SJCRH30 (cell line): ENCODE results near the gene ANKLE2. TPM values are rescaled to one million over a fixed set of nuclear protein-coding genes. Genes with fewer than 3 reads are reported as not detected.
A peak's percentile ranks its signal among the peaks of the same experiment; 100 is the strongest.
"Not testable (repeated sequence)": the region's sequence is repeated elsewhere in the genome, so short reads cannot be mapped to it uniquely, and the experiment has no call there.

Experiments used
- DNase-seq, 2 experiments: peaks; one replicate each; pipeline ENCODE4 v3.0.0-alpha.2; 2015 to 2020
- H3K27ac ChIP-seq: fragments of 250-450 bp; sonication (Bioruptor Pico); 2 replicates; pipeline ENCODE4 v1.5.1; 2020; ENCODE audit warnings: mild to moderate bottlenecking, moderate library complexity
- H3K27me3 ChIP-seq: fragments of 250-450 bp; sonication (Bioruptor Pico); 2 replicates; pipeline ENCODE4 v1.5.1; 2020; ENCODE audit warnings: mild to moderate bottlenecking, moderate library complexity
- H3K36me3 ChIP-seq: fragments of 250-450 bp; sonication (Bioruptor Pico); 2 replicates; pipeline ENCODE4 v1.5.1; 2020; ENCODE audit warnings: mild to moderate bottlenecking, moderate library complexity
- H3K4me1 ChIP-seq: fragments of 250-450 bp; sonication (Bioruptor Pico); 2 replicates; pipeline ENCODE4 v1.5.1; 2020; ENCODE audit warnings: mild to moderate bottlenecking, moderate library complexity
- H3K4me3 ChIP-seq: fragments of 250-450 bp; sonication (Bioruptor Pico); 2 replicates; pipeline ENCODE4 v1.5.1; 2020; ENCODE audit warnings: mild to moderate bottlenecking, moderate library complexity
- H3K9me3 ChIP-seq: fragments of 250-450 bp; sonication (Bioruptor Pico); replicated peaks from 2 replicates; pipeline ENCODE4 v1.5.1; 2020; ENCODE audit warnings: mild to moderate bottlenecking, moderate library complexity
- total RNA-seq: library from RNA; depleted of rRNA; stranded (reverse); fragments of >200 nt; shearing (Covaris generic); gene quantifications from 2 replicates; pipeline ENCODE4 v1.2.3, GENCODE V29; 2014

ANKLE2 gene
- total RNA-seq, 1 experiment from 2014 or later: 59.1 TPM

DNA sequence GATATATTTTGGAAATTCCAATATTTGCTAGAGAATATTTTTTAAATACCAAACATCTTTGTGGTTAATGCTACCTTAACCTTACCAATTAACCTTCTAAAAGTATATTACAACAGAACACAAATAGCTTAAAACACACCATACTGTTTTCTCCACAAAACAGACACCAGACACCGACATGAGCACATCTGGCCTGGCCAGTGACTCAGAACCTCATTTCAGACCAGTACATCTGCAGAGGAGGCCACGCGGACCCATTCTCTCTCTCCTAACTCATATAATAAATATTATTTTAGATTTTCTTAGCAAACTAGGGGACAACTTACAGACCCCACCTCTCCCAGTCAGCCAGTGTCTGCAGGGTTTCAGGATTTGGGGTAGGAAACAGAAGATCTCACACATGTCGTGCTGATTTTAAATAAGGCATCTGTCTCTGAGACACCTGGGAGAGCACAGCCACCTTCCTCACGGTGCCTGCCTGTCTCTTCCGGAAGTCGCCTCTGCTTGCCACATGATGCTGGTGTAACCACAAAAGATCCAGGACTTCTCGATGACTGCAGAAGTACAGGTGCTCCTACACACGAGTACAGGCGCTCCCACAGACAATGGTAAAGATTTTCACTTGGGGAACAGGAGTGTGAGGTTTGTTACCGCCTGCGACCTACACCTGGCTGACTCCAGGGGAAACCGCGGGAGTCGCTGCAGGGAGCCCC is 9.7 kb upstream of the ANKLE2 start:
- 0 out of 2 replicates have a peak, but pooled peaks cover 2% of the 10 kb centered on the region for H3K9me3 ChIP-seq
- no peaks in the 10 kb centered on the region for H3K27me3 ChIP-seq
- no peaks in the 10 kb centered on the region for H3K4me1 ChIP-seq
- DNase-seq: no peak
- H3K4me3 ChIP-seq: no peak overlapping the region
- peaks cover 59% of the 10 kb centered on the region for H3K36me3 ChIP-seq
- H3K27ac ChIP-seq: no peak overlapping the region

DNA sequence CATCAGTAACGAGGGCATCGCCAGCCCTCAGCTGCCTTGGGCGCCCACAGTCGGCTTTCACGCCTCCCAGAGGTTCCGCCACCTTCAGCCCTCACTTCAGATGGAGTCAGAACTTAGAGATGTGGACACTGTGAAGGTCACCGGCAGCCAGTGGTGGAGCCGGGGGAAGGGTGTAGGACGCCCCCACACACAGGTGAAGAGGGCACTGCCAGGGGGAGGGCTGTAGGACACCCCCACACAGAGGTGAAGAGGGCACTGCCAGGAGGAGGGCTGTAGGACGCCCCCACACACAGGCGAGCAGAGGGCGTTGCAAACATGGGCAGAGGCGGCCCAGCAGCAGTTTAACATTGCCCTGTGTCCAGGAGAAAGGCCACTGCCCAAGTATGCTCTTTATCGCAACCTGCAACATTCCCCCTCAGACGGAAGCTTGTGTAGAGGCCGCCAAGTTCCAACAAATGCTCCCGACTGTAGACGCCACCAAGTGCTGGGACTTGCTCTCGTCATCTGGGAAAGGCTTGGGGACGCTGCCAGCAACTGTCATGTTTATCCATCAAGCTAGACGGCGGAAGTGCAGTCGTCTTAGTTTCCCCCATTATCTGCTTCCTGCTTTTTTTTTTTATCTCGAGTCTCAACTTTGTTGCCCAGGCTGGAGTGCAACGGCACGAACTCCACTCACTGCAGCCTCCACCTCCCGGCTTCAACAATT is 4.9 kb upstream of the ANKLE2 start:
- H3K9me3 ChIP-seq: peaks cover 2% of the 10 kb centered on the region; the same call in 1 of the 2 replicates
- H3K4me3 ChIP-seq: no peak overlapping the region
- H3K27me3 ChIP-seq: no peaks in the 10 kb centered on the region
- peaks cover 34% of the 10 kb centered on the region for H3K36me3 ChIP-seq
- no peaks in the 10 kb centered on the region for H3K4me1 ChIP-seq
- H3K27ac ChIP-seq: no peak overlapping the region
- no peak for DNase-seq

DNA sequence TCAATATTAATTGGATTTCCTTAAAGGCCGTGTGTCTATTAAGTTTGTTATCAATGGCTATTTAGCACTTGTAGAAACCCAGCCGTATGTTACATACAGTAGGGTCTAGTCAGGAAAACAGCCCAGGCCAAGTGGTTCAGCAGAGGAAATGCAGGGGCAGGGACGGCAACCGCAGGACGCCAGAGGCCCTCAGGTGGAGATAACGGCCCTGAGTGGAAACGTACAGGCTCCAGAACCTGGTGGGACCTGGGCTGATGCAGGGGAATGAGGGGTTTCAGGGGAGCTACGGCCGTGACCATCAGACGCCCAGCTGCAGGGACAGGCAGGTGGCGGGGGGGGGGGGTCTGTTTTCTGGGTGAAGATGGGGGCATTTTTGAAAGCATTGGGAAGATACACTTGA is 3.7 kb upstream of the ANKLE2 start:
- no peaks in the 10 kb centered on the region for H3K27me3 ChIP-seq
- no peak overlapping the region for H3K4me3 ChIP-seq
- no peak for DNase-seq
- H3K36me3 ChIP-seq: peaks cover 23% of the 10 kb centered on the region
- no peaks in the 10 kb centered on the region for H3K4me1 ChIP-seq
- H3K9me3 ChIP-seq: peaks cover 2% of the 10 kb centered on the region; the same call in 1 of the 2 replicates
- H3K27ac ChIP-seq: no peak overlapping the region

DNA sequence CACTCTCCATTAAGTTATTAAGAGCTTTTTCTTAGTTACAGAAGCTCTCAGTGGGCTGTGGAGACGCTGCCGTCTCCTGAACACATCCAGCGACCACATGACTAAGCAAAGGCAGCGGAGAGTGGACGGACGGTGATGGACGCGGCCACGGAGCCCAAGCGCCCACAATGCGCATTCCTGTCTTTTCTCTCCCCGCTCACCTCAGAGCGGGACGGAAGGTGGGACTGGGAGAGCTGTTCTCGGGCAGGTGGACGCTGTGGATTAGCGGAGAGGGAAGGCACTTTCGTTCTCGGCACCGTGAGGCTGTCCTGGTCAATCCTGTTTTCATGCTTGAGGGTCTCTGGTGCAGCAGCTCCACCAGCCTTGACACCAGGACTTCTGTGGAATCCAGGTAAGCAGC is 2.6 kb upstream of the ANKLE2 start:
- Histone ChIP-seq H3K36me3 (peaks cover 23% of the 10 kb centered on the region), H3K4me1 (no peaks in the 10 kb centered on the region), H3K27ac (no peak overlapping the region), H3K9me3 (peaks cover 2% of the 10 kb centered on the region; the same call in 1 of the 2 replicates), H3K4me3 (no peak overlapping the region), H3K27me3 (no peaks in the 10 kb centered on the region)
- DNase-seq: no peak

DNA sequence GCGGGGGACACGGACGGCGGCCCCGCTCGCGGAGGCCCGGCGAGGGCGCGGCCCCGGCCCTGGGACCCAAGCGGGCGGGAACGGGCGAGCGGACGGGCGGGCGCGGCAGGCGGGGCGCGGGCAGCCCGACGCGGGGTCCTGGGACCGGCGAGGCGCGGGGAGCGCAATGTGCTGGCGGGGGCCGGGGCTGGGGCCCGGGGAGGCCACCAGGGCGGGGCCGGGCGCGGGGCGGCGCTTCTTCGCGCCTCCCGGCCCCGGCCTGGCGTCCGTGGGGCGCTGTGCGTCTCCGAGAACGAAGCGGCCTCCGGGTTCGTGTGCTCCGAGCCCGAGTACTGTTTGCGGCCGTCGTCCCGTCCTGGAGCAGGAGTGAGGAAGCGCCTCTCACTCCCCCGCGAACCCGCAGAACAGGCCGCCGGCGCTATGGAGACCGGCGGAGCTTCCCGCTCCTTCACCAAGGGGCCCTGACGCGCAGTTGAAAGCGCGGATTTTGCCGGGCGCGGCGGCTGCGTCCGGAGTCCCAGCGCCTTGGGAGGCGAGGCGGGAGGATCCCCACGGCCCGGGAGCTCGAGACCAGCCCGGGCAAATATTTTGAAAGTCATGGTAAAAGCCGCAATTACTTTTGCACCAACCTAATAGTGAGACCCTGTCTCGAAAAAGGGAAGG is 420 bp upstream of the ANKLE2 start:
- Histone ChIP-seq H3K4me1 (no peaks in the 10 kb centered on the region), H3K27me3 (no peaks in the 10 kb centered on the region), H3K36me3 (peaks cover 28% of the 10 kb centered on the region), H3K9me3 (peaks cover under 1% of the 10 kb centered on the region; the same call in 1 of the 2 replicates), H3K27ac (peak overlapping the region; percentile 87), H3K4me3 (peak overlapping the region; percentile 86)
- DNase-seq: peak; percentile 81 to 86

DNA sequence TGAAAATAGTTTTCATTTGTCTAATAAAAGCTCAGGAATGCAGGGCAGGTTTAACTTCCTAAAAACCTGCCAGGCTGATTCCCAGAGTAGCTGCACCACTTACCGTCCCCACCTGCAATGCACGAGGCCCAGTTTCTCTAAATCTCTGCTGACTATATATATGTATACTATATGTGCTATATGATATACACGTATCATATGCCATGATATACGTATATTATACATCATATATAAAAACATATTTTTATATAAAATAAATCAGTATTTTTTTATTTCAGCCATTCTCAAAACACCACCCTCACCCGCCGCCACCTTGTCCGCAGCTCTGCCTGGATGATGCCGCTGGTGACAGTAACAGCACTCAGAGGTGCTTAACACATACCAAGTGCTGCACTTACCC is 2.3 kb downstream of the ANKLE2 start:
- no peak overlapping the region for H3K4me3 ChIP-seq
- peaks cover 3% of the 10 kb centered on the region; the same call in 1 of the 2 replicates for H3K9me3 ChIP-seq
- no peaks in the 10 kb centered on the region for H3K4me1 ChIP-seq
- DNase-seq: no peak
- no peaks in the 10 kb centered on the region for H3K27me3 ChIP-seq
- peaks cover 55% of the 10 kb centered on the region for H3K36me3 ChIP-seq
- H3K27ac ChIP-seq: no peak overlapping the region

DNA sequence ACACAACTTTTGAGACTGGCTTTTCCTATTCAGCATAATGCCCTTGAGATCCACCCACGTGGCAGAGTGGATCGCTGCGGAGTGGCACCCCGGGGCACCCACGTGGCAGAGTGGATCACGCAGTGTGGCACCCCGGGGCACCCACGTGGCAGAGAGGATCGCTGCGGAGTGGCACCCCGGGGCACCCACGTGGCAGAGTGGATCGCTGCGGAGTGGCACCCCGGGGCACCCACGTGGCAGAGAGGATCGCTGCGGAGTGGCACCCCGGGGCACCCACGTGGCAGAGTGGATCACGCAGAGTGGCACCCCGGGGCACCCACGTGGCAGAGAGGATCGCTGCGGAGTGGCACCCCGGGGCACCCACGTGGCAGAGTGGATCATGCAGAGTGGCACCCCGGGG is 2.8 kb downstream of the ANKLE2 start:
- H3K9me3 ChIP-seq, DNase-seq, H3K27me3 ChIP-seq, H3K4me3 ChIP-seq, H3K4me1 ChIP-seq, H3K27ac ChIP-seq: not testable (repeated sequence)
- H3K36me3 ChIP-seq: peaks cover 60% of the 10 kb centered on the region

DNA sequence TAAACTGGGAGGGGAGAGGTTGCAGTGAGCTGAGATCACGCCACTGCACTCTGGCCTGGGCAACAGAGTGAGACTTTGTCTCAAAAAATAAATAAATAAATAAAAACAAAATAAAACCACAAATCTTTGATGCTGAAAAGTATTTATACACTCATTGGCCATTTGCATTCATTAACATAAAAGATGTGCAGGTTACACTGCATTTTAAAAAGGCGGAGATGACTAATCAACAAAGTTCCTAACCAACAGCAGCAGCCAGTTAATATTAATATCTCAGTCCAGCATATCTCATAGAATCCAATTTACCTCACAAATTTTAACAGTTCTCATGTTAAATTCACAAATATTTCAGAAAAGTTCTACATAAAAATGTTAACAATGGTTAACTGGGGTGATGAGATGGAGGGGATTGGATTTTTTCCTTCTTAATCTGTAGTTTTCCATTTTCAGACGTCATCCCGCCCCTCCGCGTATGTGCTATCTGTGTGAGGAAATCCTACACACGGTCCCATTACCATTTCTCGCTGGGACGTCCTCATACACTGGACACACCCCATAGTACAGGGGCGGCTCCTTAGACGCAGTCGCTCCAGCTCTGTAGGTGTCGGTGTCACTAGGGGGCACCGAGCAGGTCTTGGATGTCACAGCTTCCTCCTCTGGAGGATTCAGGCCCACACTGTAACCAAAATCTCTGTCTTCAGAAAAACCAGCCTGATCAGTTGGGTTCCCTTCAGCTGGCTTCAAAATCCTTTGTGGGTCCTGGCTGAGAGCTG is 7.3 kb downstream of the ANKLE2 start:
- DNase-seq: no peak
- H3K4me1 ChIP-seq: no peaks in the 10 kb centered on the region
- H3K27me3 ChIP-seq: no peaks in the 10 kb centered on the region
- peaks cover 94% of the 10 kb centered on the region for H3K36me3 ChIP-seq
- H3K4me3 ChIP-seq: no peak overlapping the region
- H3K27ac ChIP-seq: no peak overlapping the region
- 0 out of 2 replicates have a peak, but pooled peaks cover 5% of the 10 kb centered on the region for H3K9me3 ChIP-seq

DNA sequence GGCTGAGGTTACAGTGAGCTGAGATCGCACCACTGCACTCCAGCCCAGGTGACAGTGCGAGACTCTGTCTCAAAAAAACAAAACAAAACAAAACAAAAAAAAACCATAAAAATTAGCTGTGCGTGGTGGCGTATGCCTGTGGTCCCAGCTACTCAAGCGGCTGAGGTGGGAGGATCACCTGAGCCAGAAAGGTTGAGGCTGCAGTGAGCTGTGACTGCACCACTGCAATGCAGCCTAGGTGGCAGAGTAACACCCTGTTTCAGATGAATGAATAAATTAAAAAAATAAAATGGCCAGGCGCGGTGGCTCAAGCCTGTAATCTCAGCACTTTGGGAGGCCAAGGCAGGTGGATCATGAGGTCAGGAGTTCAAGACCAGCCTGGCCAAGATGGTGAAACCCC is 8.0 kb downstream of the ANKLE2 start:
- H3K36me3 ChIP-seq: peaks cover 99% of the 10 kb centered on the region
- H3K4me1 ChIP-seq, H3K27me3 ChIP-seq, DNase-seq, H3K27ac ChIP-seq, H3K4me3 ChIP-seq, H3K9me3 ChIP-seq: not testable (repeated sequence)

DNA sequence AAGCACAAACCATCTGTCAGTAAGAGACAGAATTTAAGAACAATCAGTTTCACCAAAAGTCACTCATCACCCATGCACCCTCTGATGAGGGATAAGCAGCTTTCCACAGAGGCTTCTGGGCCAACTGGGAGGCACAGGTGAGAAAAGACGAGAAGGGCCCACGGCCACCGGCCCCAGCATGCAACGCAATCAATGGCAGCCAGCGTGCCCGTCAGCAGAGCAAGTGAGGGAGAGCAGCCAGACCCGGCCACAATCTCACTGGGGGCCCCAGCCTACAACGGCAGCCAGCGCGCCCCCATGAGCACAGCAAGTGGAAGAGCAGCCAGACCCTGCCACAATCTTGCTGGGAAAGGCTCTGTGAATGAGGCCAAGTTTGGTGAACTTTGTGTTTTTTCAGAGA is 13.3 kb downstream of the ANKLE2 start:
- no peak overlapping the region for H3K27ac ChIP-seq
- H3K36me3 ChIP-seq: peaks cover 96% of the 10 kb centered on the region
- H3K4me3 ChIP-seq: no peak overlapping the region
- no peaks in the 10 kb centered on the region for H3K4me1 ChIP-seq
- no peaks in the 10 kb centered on the region for H3K27me3 ChIP-seq
- no peaks in the 10 kb centered on the region for H3K9me3 ChIP-seq
- DNase-seq: no peak

DNA sequence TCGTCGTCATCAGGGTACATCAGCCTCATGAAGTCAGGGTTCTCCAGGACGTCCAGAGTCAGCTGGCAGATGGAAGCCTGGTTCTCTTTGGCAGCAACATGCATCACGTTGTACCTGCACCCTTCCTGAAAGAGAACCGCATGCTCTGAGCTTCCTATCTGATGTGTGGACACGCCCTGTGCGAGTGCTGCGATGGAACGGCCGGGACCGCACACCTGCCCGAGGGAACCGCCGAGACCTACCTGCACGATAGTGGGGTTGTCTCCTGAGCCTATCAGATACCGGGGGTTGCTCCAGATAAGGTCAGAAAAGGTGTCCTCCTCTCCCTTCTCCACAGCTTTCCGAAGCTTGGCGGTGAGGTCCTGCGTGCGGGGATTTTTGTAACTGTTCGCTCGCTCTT is 13.7 kb downstream of the ANKLE2 start:
- Histone ChIP-seq H3K27me3 (no peaks in the 10 kb centered on the region), H3K4me1 (no peaks in the 10 kb centered on the region), H3K9me3 (no peaks in the 10 kb centered on the region), H3K36me3 (peaks cover 96% of the 10 kb centered on the region), H3K27ac (no peak overlapping the region), H3K4me3 (no peak overlapping the region)
- DNase-seq: no peak

DNA sequence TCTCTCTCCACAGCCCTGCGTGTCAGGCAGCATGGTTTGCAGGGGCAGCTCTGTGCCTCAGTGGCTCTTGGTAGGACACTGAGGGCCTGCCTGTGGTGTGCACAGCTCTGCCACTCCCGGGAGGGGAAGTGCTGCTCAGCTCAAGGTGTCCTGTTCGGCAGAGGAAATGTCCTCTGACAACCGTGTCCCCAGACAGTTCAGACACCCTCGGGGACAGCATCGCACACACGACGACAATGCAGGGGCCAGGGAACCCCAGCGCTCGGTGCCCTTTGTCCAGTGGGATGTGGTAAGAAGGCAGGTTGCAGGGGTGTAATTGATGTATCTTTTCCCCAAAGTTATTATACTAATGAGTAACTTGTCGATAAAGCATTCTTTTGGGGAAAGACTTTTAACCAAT is 14.2 kb downstream of the ANKLE2 start:
- Histone ChIP-seq H3K4me3 (no peak overlapping the region), H3K27me3 (no peaks in the 10 kb centered on the region), H3K4me1 (no peaks in the 10 kb centered on the region), H3K27ac (no peak overlapping the region), H3K9me3 (no peaks in the 10 kb centered on the region), H3K36me3 (peaks cover 95% of the 10 kb centered on the region)
- DNase-seq: no peak

DNA sequence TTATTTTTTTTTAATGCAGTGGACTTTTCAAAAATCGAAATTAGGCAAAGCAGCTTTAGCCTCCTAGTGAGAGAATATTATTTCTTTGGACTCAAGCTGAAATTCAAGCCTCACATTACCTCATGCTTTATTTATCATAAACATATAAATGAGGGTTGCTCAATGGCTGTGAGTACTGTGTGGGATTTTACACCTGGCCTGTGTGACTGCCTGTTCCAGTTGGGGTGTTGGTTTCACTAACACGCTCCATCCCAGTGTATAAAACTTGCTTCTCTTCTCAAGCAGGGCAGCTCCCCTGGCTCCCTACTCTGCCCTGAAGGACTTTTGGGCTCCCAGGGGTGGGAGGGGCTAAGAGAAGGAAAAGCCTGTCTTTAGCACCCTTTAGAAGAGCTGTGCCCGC is 15.0 kb downstream of the ANKLE2 start:
- H3K4me1 ChIP-seq: no peaks in the 10 kb centered on the region
- no peak overlapping the region for H3K27ac ChIP-seq
- H3K9me3 ChIP-seq: no peaks in the 10 kb centered on the region
- no peaks in the 10 kb centered on the region for H3K27me3 ChIP-seq
- no peak overlapping the region for H3K4me3 ChIP-seq
- DNase-seq: no peak
- peaks cover 95% of the 10 kb centered on the region for H3K36me3 ChIP-seq

DNA sequence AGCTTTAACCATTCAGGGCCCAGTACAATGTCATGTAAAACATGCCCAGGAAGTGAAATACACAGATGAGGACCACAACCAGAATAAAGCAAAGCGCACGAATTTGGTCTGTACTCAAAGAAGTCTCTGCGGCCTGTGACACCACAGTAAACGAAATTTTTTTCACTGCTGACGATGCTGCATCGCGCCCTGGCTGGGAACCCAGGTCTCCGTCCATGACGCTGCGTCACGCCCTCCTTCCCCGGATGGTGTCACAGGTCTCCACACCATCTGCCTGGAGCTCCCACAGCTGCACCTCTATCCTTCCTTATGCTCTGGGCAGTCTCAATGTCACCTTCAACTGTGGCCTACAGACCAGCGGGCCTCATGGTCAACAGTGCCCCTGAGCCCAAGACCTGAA is 17.8 kb downstream of the ANKLE2 start:
- H3K27me3 ChIP-seq: no peaks in the 10 kb centered on the region
- H3K4me3 ChIP-seq: no peak overlapping the region
- H3K36me3 ChIP-seq: peaks cover 92% of the 10 kb centered on the region
- H3K4me1 ChIP-seq: no peaks in the 10 kb centered on the region
- no peak overlapping the region for H3K27ac ChIP-seq
- no peak for DNase-seq
- 0 out of 2 replicates have a peak, but pooled peaks cover 2% of the 10 kb centered on the region for H3K9me3 ChIP-seq
